NCI-H446 treated with DMSO at 0.1 percent for 48 hours (cell line): ENCODE data around the gene WDR76.
"Not testable (repeated sequence)": the region's sequence is repeated elsewhere in the genome, so short reads cannot be mapped to it uniquely, and the experiment has no call there.

Source experiments
- DNase-seq: peaks from one replicate; lab custom pipeline; 2025; lab: John Stamatoyannopoulos, UW

Gene WDR76

GRCh38 chr15:43821505-43821904 lies 5.3 kb upstream of the WDR76 start:
- DNase-seq: no peak

- DNase-seq: peak; percentile 94
Observed at GRCh38 chr15:43824302-43825246, 2.2 kb upstream of the WDR76 start, which contains the start of gene MFAP1. Gene MFAP1 (minus strand): TSS chr15:43824690. CDS start chr15:43824569, 121 bp downstream.

- not testable (repeated sequence) for DNase-seq
Observed at GRCh38 chr15:43825305-43825704, 1.5 kb upstream of the WDR76 start.

GRCh38 chr15:43826029-43826507 lies 734 bp upstream of the WDR76 start:
- DNase-seq: no peak

- DNase-seq: no peak
Observed at GRCh38 chr15:43828061-43828657, 1.4 kb downstream of the WDR76 start.

GRCh38 chr15:43829951-43830540 lies 3.2 kb downstream of the WDR76 start:
- not testable (repeated sequence) for DNase-seq

- DNase-seq: not testable (repeated sequence)
Observed at GRCh38 chr15:43830691-43831275, 4.0 kb downstream of the WDR76 start.

- not testable (repeated sequence) for DNase-seq
Observed at GRCh38 chr15:43831519-43832052, 4.8 kb downstream of the WDR76 start.

- DNase-seq: not testable (repeated sequence)
Observed at GRCh38 chr15:43832485-43832884, 5.7 kb downstream of the WDR76 start.

GRCh38 chr15:43845421-43845820 lies 18.6 kb downstream of the WDR76 start:
- DNase-seq: no peak

- no peak for DNase-seq
Observed at GRCh38 chr15:43851251-43851650, 24.4 kb downstream of the WDR76 start.

GRCh38 chr15:43852607-43853006 lies 25.8 kb downstream of the WDR76 start:
- no peak for DNase-seq

GRCh38 chr15:43854801-43855200 lies 28.0 kb downstream of the WDR76 start:
- no peak for DNase-seq

GRCh38 chr15:43859546-43859945 lies 32.7 kb downstream of the WDR76 start:
- DNase-seq: no peak

GRCh38 chr15:43866636-43867035 lies 39.8 kb downstream of the WDR76 start:
- DNase-seq: not testable (repeated sequence)

- DNase-seq: no peak
Observed at GRCh38 chr15:43867096-43867495, 40.3 kb downstream of the WDR76 start.

GRCh38 chr15:43868406-43868805 lies 41.6 kb downstream of the WDR76 start:
- DNase-seq: no peak

GRCh38 chr15:43871835-43872234 lies 45.0 kb downstream of the WDR76 start:
- DNase-seq: no peak

- peak; percentile 7 for DNase-seq
Observed at GRCh38 chr15:43872416-43873020, 45.7 kb downstream of the WDR76 start.

GRCh38 chr15:43873651-43874050 lies 46.8 kb downstream of the WDR76 start:
- DNase-seq: no peak

GRCh38 chr15:43876872-43877271 lies 50.1 kb downstream of the WDR76 start:
- DNase-seq: no peak
